NCI-H510A (cell line): ENCODE data around the gene ITGA2B.
"Not testable (repeated sequence)": the region's sequence is repeated elsewhere in the genome, so short reads cannot be mapped to it uniquely, and the experiment has no call there.

Source experiments
- DNase-seq: peaks from one replicate; lab custom pipeline; 2025; lab: John Stamatoyannopoulos, UW

ITGA2B gene

DNA sequence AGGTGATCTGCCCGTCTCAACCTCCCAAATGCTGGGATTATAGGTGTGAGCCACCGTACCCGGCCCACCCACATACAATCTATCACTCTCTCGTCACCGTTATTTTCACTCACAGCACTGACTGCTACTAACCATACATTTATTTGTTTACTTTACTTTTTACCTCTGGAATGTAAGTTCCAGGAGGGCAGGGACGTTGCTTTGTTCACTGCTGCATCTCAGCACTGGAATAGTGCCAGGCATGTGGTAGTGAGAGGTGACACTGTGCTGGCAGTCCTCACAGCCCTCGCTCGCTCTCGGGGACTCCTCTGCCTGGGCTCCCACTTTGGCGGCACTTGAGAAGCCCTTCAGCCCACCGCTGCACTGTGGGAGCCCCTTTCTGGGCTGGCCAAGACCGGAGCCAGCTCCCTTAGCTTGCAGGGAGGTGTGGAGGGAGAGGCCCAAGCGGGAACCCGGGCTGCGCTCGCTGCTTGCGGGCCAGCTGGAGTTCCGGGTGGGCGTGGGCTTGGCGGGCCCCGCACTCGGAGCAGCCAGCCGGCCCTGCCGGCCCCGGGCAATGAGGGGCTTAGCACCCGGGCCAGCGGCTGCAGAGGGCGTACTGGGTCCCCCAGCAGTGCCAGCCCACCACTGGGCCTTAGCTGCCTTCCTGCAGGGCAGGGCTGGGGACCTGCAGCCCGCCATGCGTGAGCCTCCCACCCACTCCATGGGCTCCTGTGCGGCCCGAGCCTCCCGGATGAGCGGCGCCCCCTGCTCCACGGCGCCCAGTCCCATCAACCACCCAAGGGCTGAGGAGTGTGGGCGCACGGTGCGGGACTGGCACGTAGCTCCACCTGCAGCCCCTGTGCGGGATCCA is 20.8 kb downstream of the ITGA2B start:
- not testable (repeated sequence) for DNase-seq

DNA sequence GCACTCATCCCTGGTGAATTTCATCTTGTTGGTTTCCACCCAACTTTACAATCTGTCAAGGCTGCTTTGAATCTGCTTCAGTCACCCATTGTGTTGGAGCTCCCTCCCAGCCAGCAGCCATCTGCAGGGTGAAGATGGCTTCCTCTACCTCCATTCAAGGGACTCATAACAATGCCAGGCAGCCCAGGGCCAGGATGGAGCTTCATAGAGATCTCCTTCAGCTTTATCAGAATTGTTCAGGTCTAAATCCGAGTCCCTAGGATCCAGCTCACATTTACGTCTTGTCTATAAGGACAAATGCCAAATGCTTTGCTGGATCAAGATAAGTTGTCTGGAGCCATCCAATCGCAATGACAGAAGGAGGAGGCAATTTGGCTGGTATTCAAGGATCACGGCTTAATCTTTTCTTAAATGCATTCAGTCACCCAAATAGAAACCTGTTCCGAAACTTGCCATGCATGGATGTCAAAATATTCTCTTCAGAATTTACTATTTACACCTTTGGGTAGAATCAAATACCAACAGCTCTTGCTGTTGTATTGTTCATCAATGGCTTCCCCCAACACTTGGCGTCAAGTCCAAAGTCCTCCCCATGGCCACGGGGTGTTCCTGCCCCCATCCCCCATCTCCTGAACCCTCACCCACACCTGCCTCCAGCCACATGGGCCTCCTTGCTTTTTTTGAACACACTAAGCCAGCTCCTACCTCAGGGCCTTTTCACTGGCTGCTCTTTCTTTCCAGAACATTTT is 22.0 kb downstream of the ITGA2B start:
- no peak for DNase-seq

DNA sequence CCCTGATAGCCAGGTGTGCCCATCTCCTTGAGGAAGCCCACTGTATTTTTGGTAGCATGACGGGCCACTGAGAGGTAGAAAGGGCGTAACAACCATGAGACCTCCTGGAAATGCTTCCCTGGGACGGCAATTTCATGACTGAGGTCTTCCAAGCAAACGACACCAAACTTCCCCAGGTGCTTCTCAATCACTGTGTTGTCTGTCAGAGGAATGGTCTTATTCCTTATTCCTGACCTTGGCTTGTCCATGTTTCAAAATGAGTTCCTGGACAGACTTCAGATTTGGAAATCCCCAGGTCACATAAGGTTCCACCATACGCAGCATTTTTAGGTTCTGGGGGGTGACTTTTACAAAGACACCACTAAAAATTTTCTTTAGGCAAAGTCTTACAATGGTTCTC is 24.4 kb downstream of the ITGA2B start:
- not testable (repeated sequence) for DNase-seq

DNA sequence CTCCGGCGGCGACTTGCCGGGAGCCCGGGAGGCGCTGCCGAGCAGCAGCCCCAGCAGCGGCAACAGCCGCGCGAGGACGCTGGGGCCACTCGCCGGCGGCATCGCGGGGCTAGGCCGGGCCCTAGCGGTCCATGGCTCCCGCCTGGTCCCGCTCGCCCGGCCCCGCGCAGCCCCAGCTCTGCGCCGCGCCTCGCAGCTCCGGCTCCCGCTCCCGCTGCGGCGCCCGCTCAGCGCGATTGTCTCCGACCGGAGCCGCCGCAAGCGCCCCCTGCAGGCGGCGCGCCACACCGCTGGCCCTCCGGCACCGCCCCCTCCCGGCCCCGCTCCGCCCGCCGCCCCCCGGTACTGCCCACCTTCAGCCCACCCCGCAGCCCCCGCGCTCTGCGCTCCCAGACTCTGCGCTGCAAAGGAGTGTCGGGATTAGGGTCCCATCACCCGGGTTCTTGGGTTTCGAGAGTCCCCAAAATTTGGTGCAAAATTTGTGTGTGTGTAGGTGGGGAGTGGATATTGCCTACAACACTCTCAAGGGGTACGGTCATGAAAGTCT is 25.8 kb downstream of the ITGA2B start, which contains the start of gene FAM171A2:
FAM171A2 (minus strand) TSS at position 241 of the 547 bp plus-strand sequence; CDS start at position 102, 139 bp downstream.
- peak; percentile 64 for DNase-seq

DNA sequence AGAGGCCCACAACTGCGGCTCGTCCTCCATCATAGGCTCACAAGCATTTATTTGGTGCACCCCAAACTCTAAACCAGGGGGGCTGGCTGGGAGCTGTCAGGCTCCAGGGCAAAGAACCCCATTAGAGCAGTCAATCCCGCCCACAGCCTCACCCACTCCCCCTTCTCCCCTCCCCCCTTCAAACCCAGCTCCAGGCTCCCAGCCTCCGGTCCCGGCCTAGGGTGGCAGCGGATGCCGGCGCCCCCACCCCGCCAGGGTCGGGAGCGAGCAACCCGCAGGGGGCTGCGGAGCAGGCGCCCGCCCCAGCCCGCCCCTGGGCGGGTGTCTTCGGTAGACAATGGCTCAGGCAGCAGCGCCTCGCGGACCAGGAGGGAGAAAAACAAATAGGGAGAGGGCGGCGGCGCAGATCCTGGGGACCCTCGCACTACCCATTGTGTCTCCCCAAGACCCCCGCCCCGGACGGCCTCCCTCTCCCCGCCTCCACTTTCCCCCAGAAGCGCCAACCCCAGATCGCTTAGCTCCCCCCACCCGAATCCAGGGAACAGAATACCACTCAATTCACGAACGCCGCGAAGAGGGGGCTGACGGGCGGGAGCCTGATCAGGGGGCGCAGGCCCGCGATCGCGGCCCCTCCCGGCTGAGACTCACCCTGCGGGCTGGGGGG is 26.4 kb downstream of the ITGA2B start:
- DNase-seq, result no peak

DNA sequence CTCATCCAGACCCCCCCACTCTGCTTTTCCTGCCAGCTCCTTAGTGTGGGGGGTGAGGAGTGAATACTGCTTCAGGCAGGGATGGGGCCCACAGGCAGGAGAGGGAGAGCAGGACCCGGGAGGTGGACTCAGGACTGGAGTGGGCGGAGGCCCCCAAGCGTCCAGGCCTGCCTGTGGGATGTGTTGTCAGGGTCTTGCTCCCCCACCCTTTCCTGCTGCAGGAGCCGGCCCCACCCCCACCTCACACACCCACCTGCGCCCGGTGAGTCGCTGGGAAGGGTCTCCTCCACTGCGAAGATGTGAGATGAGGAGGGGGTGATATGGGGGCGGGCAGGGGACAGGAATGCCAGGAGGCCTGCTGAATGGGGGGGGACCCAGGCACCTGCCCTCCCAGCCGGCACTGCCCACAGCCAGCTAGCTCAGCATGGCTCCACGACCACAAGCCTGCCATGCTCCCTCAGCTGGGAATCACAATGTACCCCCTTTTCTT is 26.9 kb downstream of the ITGA2B start:
- no peak for DNase-seq

DNA sequence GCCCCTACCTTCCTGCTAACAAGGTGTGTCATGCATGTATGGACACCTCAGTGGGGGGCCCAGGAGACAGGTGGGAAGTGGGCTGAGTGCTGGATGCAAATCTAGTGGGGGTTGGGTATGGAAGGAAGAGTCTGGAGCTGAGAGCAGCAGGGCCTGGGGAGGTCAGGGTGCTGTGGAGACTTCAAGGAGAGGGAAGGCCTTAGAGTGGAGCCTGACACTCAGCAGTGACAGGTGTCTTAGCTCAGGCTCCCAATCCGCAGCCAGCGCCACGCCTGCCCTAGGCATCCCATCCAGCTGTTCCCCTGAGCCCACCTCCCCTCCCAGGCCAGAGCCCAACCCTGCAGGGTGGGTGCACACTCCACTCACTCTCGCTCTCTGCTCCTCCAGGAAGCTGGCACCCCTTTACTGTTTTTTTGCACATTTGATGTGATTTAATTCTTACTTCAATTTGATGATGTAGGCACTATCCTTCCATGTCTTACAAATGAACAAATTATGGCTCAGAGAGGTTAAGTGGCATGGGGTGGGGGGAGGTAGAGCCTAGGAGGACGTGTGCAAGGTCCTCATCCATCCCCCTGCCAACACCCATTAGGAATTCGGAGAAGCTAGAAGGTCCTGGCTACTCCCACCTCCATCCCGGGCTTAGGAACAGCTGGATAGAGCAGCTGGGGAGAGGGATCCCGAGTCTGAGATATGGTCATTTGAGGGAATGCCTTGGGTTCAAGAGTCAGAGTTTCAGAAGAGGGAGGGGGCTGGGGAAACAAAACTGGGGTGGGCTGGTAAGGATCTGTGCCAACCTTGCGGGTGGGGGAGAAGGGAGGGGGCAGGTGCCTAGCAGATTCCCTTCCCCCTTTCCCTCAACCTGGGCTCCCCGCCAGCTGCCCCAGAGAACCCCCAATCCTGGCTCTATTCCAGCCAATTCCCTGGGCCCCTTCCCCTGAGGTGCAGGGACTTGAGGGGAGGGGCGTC is 27.9 kb downstream of the ITGA2B start:
- DNase-seq, result no peak

DNA sequence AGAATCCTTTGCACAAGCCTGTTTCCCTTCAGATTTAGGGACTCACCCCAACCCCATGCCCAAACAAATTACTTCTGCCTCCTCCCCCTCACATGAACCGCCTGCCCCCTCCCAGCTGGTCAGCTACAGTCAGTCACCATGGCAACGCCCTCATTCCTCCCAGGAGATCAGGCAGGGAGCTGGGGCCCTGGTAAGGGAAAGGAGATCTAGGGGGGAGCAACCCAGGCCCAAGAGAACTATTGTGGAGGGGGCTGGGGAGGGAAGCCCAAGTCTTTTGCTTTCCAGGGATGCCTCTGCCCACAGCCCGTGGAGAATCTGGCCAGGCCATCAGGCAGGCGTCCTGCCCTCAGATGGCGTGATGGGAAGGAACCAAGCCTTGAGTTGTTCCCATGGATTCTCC is 28.6 kb downstream of the ITGA2B start:
- DNase-seq, result no peak

DNA sequence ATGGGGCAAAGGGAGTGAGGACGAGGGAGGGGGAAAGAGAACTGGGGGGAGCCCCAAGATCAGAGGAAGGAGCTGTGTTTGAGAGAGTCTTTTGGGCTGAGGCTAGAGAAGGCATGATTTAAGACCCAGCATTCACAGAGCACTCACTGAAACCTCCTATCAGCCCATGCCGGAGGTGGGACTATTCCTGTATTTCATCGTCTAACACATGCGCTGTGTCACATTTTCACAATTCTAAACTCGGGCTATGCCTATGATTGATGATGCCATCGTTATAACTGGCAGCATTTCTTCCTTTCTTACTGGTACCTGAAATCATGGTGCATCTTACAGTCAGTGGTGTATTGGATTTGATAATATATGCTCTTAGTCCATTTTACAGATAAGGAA is 29.3 kb downstream of the ITGA2B start:
- DNase-seq, result no peak

DNA sequence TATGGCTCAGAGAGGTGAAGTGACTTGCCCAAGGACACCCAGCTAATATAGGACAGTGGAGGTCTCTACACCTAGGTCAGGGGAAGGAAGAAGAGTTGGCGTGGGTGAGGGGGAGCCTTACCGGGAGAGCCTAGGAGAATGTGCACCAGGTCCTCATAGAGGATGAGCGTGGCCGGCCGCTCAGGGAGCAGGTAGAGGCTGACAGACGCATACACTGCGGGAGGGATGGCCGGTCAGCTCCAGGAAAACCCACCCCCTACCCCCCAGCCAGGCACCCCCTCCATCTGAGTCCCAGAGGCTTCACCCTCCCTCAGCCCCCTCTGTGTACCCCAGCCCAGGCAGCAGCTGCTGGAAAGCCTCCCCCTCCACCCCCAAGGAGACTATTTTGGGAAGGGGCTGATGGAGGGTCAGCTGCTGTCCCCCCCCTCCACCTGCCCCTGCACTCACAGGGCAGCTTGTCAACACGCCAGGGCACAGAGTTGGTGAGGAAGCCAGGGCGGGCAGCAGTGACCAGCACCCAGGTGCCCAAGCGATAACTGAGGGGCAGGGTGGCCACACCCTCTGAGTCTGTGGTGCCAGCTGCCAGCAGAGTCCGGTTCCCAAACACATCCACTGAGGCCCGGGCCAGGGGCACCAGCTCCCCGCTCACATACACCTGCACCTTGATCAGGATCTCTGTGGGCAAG is 29.8 kb downstream of the ITGA2B start:
- no peak for DNase-seq

DNA sequence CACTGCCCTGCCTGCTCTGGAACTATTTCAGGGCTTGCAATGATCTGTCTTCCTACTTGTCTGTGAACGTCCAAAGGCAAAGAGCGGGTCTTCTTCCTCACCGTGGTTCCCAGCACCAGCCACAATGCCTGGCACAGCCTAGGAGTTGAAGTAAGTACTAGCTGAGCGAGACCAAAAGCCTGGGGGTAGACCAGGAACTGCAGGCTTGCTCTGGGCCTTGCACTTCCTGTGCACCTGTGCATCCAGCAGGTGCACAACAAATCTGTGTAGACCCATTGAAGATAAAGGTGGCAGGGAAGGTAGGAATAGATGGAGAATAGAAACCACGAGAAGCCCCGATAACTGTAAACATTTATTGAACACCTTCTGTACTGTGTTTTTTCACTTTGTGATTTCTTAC is 30.4 kb downstream of the ITGA2B start:
- no peak for DNase-seq

DNA sequence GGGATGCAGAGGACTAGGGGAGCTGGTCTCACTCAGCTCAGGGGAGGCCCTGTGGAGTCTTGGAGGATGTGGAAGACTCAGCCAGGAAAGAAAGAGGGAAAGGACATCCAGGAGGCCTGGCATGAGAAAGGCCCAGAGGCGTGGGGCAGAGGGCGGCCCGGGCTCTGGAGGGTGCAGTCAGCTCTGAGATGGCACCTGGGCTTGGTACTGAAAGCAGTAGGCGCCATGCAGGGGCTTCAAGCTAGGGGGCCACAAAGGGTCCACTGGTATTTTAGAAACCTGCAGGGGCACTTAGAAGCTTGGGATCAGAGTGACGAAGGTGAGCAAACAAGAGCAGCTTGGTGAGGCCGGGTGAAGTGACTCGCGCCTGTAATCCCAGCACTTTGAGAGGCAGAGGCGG is 31.4 kb downstream of the ITGA2B start:
- DNase-seq, result no peak

DNA sequence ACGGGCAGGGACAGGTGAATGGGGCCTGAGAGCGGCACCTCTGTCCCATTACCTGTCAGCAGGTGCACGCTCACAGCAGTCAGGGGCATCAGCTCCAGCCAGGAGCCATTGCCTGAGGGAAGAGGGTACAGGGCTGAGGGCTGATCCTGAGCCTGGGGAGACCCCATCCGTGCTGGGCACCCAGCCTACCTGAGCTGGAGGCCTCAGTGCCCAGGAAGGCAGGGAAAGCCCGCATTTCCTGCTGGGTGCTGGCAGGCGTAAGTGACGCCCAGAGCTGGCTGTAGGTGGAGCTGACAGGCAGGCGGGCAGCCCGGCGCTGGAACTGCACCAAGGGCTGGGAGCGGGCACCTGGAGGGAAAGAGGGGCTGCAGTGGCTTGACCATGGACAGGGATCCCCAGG is 33.2 kb downstream of the ITGA2B start:
- no peak for DNase-seq

DNA sequence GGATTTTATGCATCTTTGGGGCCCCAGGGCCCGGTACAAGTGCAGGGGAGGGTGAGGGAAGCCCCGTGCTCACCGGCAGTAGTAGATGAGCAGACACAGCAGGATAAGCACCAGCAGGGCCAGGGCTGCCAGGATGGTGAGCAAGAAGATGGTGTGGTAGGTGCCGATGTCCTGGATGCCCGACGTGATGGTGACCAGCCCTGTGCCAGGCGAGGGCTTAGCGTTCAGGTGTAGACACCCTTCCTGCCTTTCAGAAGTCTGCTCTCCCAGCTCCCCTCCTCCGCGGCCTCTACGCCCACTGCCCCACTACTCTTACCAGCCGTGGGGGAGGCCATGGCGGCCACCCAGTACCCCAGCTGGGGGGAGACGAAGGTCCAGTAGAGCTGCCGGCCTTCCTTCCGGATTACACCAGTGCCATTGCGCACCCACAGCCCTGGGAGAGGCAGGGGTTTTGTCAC is 33.8 kb downstream of the ITGA2B start:
- no peak for DNase-seq

DNA sequence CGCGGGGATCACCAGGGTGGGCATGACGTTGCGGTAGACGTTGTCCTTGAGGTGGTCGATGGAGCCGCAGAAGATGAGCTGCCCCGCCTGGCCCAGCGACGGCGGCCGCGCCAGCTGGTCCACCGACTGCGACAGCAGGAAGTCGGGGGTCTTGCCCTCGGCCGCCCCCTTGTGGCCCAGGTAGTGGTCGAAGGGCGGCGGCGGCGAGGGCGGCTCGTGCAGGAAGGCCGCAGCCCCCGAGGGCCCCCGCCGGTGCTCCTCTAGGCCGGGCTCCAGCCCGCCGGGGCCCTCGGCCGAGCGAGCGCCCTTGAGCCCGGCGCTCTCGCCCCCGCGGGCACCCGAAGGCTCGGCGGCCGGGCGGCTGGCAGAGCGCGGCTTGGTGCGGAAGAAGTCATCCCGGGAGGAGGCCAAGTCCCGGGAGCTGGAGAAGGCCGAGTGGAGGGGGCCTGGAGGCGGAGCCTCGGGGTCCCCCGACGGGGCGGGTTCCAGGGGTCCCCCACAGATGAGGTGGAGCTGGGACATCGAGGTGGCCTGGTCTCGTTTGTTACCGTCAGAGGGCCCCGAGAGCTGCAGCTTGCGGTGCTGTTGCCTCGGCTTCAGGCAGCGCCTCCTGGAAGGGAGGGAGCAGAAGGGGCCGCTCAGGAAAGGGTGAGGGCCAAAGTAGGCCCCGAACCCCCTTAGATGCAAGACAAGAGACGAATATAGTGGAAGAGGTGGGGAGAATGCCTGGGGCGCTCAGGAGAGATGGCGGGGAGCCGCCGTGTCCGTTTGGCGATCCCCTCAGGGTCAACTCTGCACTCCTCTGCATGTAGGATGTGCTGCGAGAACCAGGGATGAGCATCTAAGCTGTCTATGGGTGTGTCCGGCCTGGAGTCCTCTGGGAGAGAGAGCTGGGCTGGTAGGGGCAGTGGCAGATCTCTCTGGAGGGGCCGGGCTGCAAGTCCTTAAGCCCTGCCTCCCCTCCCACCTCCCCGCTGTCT is 34.6 kb downstream of the ITGA2B start:
- no peak for DNase-seq

DNA sequence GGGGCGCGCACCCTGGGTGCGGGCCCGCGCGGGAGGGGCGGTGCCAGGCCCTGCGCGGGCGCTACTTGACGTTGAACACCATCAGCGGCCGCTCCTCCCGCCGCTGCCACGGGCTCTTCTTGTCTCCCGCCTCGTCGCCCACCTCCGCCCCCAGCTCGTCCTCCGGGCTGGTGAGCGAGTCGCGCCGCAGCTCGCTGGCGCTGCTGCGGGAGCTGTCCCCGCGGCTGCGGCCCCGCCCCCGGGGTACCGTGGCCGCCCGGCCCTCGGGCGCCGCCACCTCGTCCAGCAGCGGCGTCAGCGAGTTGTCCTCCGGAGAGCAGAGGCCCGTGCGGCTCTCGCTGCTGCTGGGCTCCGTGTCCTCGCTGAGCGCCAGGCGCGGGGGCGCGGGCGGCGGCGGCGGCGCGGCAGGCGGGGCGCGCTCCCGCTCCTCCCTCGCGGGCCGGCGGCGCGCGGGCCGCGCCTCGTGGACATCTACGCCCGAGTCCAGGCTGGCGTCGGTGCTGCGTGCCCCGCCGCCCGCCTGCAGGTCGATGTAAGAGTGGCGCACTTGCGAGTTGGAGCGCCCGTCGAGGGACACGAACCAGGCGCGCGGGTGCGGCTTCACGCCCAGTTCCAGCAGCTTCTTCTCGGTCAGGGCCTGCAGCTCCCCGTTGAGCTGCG is 35.6 kb downstream of the ITGA2B start:
- no peak for DNase-seq

DNA sequence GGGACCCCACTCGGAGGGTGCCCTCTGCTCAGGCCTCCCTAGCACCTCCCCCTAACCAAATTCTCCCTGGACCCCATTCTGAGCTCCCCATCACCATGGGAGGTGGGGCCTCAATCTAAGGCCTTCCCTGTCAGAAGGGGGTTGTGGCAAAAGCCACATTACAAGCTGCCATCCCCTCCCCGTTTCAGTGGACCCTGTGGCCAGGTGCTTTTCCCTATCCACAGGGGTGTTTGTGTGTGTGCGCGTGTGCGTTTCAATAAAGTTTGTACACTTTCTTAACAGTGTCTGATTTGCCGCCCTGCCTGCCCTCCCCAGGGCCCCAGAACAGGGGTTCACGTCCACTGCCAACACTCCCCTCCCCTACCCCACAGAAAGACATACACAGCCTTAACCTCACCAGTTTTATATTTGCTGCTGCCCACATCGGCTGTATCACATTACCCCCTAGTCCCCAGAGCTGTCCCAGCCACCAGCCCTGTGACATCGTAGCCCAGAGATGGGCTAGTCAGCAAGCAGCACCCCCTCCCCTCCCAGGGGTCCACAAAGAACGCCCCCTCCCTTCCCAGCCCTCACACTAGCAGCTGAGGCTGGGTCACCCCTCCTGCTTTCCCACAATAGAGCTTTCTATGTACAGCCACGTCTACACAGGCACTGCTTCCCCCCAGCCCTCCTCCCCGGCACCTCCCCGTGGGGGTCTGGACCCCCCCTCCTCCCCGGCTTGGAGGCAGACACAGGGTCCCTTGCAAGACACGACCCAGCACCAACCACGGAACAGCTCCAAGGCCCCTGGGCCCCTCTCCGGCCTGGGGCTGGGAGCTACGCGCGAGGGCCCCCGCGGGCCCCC is 36.4 kb downstream of the ITGA2B start:
- DNase-seq, result no peak
